SH-SY5Y (cell line): ENCODE measurements around the gene ESR2.

ENCODE experiments used
- GATA2 ChIP-seq: IDR thresholded peaks from 2 replicates; pipeline ENCODE4 v1.6.1; 2011; ENCODE audit warnings: mild to moderate bottlenecking, low read depth, low read length
- GATA3 ChIP-seq: IDR thresholded peaks from 2 replicates; pipeline ENCODE4 v1.6.1; 2011; ENCODE audit warnings: low read depth, mild to moderate bottlenecking, low read length, moderate library complexity

DNA sequence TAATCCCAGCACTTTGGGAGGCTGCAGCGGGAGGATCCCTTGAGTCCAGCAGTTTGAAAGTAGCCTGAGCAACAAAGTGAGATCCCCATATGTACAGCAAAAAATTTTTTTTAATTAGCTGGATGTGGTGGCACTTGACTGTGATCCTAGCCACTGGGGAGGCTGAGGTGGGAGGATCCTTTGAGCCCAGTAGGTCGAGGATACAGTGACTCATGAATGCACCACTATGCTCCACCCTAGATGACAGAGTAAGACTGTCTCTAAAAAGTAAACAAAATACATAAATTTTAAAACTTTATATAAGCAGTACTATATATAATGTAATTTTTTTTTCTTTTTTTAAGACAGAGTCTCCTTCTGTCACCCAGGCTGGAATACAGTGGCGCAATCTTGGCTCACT is 115.4 kb downstream of the ESR2 start:
- TF ChIP-seq GATA3 = no peak
- no peak for TF ChIP-seq GATA2
